ENCODE results near the gene SLC38A9.

- TF ChIP-seq CTCF (IDR thresholded peaks at IDR 0.05) (no peak), POLR2A (IDR thresholded peaks at IDR 0.05) (no peak)
Measured at GRCh38 chr5:55625589-55625909, 86.6 kb downstream of the SLC38A9 start.

Data from testis (tissue), 2 donors.